ENCODE results near the gene SNRNP70.
A peak's percentile ranks its signal among the peaks of the same experiment; 100 is the strongest.
"Not testable (repeated sequence)": the region's sequence is repeated elsewhere in the genome, so short reads cannot be mapped to it uniquely, and the experiment has no call there.

Gene SNRNP70

DNA sequence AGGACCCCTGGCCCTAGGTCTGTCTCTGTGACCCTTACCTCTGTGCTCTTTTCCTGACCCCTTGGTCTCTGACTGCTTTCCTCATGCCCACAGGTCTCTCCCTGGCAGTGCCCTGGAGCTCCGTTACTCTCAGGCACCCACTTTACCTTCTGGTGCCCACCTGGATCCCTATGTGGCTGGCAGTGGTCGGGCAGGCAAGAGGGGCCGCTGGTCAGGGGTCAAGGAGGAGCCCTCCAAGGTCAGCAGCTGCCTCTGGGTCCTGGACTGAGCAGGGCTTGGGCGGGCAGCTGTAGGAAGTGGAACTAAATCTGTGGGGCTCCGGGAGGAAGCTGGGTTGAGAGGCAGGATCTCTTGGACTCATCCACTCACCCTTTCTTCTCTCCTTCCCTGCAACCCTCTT is 50.4 kb downstream of the SNRNP70 start:
- Histone ChIP-seq H3K79me2 (ENCODE audit: control insufficient read depth, insufficient read depth, low read length, unreplicated experiment) (no peaks in the 10 kb centered on the region), H3K36me3 (ENCODE audit: insufficient read depth, low read length) (no peaks in the 10 kb centered on the region), H3K4me1 (ENCODE audit: control insufficient read depth, insufficient read depth, low read length, unreplicated experiment) (no peaks in the 10 kb centered on the region), H3K27me3 (ENCODE audit: insufficient read depth, low read length) (no peaks in the 10 kb centered on the region), H2AFZ (ENCODE audit: low read length, unreplicated experiment) (no peak overlapping the region), H3K4me3 (ENCODE audit: low read depth, low read length) (no peak overlapping the region), H3K27ac (ENCODE audit: low read depth, low read length) (no peak overlapping the region)

GRCh38 chr19:49136771-49137171 is 51.5 kb downstream of the SNRNP70 start:
- Histone ChIP-seq H3K36me3 (ENCODE audit: insufficient read depth, low read length) (no peaks in the 10 kb centered on the region), H3K4me1 (ENCODE audit: control insufficient read depth, insufficient read depth, low read length, unreplicated experiment) (no peaks in the 10 kb centered on the region), H3K27me3 (ENCODE audit: insufficient read depth, low read length) (no peaks in the 10 kb centered on the region), H3K27ac (ENCODE audit: low read depth, low read length) (no peak overlapping the region), H3K4me3 (ENCODE audit: low read depth, low read length) (no peak overlapping the region), H3K79me2 (ENCODE audit: control insufficient read depth, insufficient read depth, low read length, unreplicated experiment) (no peaks in the 10 kb centered on the region), H2AFZ (ENCODE audit: low read length, unreplicated experiment) (no peak overlapping the region)

DNA sequence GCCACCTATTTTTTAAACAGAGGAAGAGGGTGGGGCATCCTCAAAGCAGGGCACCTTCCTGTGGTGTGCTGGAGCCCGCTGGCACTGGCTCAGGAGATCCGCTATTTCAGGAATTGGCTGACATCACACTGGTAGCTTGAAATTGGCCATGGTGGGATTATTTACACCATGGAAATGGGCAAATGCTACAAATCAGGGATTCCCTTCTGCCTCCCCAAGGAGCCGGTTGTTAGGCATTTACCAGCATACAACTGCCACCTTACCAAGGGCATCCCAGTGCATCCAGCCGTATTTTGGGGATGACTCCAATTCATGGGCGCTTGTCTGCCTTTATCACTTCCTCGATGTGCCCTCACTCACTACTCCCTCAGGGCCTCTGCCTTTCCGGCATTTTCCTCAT is 55.7 kb downstream of the SNRNP70 start:
- no peak overlapping the region for H3K4me3 ChIP-seq (ENCODE audit: low read depth, low read length)
- no peak overlapping the region for H2AFZ ChIP-seq (ENCODE audit: low read length, unreplicated experiment)
- no peak overlapping the region for H3K27ac ChIP-seq (ENCODE audit: low read depth, low read length)
- no peaks in the 10 kb centered on the region for H3K4me1 ChIP-seq (ENCODE audit: control insufficient read depth, insufficient read depth, low read length, unreplicated experiment)
- no peaks in the 10 kb centered on the region for H3K36me3 ChIP-seq (ENCODE audit: insufficient read depth, low read length)
- H3K79me2 ChIP-seq (ENCODE audit: control insufficient read depth, insufficient read depth, low read length, unreplicated experiment) = no peaks in the 10 kb centered on the region
- no peaks in the 10 kb centered on the region for H3K27me3 ChIP-seq (ENCODE audit: insufficient read depth, low read length)

DNA sequence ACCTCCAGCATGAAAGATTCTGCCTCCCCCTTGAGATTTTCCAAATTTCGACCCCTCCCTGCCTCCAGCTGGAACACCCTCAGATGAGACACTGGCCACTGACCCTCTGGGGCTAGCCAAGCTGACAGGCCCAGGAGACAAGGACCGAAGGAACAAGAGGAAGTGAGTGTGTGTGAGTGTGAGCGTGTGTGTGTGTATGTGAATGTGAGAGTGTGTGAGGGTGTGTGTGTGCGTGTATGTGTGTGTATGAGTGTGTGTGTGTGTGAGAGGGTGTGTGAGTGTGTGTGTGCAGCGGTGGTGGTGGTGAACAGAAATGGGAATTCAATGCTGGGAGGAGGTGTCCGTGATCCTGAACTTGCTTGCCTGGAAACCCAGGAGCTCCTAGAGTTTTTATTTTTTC is 56.1 kb downstream of the SNRNP70 start:
- Histone ChIP-seq H3K4me1 (ENCODE audit: control insufficient read depth, insufficient read depth, low read length, unreplicated experiment) (no peaks in the 10 kb centered on the region), H2AFZ (ENCODE audit: low read length, unreplicated experiment) (no peak overlapping the region), H3K79me2 (ENCODE audit: control insufficient read depth, insufficient read depth, low read length, unreplicated experiment) (no peaks in the 10 kb centered on the region), H3K36me3 (ENCODE audit: insufficient read depth, low read length) (no peaks in the 10 kb centered on the region), H3K27ac (ENCODE audit: low read depth, low read length) (no peak overlapping the region), H3K27me3 (ENCODE audit: insufficient read depth, low read length) (no peaks in the 10 kb centered on the region), H3K4me3 (ENCODE audit: low read depth, low read length) (no peak overlapping the region)

GRCh38 chr19:49142866-49143335 is 57.6 kb downstream of the SNRNP70 start:
- no peak overlapping the region for H2AFZ ChIP-seq (ENCODE audit: low read length, unreplicated experiment)
- H3K79me2 ChIP-seq (ENCODE audit: control insufficient read depth, insufficient read depth, low read length, unreplicated experiment) = no peaks in the 10 kb centered on the region
- H3K4me1 ChIP-seq (ENCODE audit: control insufficient read depth, insufficient read depth, low read length, unreplicated experiment) = no peaks in the 10 kb centered on the region
- no peaks in the 10 kb centered on the region for H3K36me3 ChIP-seq (ENCODE audit: insufficient read depth, low read length)
- H3K27ac ChIP-seq (ENCODE audit: low read depth, low read length) = no peak overlapping the region
- H3K27me3 ChIP-seq (ENCODE audit: insufficient read depth, low read length) = no peaks in the 10 kb centered on the region
- H3K4me3 ChIP-seq (ENCODE audit: low read depth, low read length) = peak overlapping the region; percentile 90

DNA sequence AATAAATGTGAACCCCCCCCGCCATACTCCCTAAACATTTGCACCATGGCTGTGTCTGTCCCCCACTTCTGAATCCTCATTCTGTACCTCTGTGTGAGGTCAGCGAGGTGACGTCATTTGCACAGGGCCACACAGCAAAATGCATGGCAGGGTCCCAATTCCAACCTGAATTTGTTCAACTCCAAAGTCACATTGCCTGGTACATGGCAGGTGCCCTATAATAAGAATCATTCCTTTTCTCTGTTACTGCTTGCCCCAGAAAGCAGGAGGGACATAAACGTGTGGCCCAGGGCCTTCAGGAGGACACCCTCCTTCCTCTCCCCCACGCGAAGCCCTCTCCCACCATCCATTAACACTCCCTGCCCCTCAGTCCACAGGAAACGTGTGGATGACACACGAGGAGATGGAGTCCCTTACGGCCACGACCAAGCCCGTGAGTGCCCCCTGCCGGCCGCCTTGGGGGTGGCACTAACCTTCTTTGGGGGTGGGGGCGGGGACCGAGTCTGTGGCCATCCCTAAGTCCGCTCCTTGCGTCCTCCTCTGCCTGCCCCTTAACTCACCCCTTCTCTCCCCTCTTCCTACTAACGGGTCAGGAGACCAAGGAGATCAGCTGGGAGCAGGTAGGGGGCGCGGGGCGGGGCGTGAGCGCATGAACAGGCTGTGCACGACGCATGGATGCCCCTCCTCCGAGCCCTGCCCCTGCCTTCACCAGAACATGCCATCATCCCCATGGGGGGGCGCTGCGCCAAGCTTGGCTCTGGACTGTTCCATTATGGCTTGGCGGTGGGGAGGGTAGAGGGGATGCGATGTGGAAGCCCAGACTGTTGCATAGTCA is 60.5 kb downstream of the SNRNP70 start:
- Histone ChIP-seq H3K79me2 (ENCODE audit: control insufficient read depth, insufficient read depth, low read length, unreplicated experiment) (no peaks in the 10 kb centered on the region), H3K27me3 (ENCODE audit: insufficient read depth, low read length) (no peaks in the 10 kb centered on the region), H3K36me3 (ENCODE audit: insufficient read depth, low read length) (no peaks in the 10 kb centered on the region), H2AFZ (ENCODE audit: low read length, unreplicated experiment) (no peak overlapping the region), H3K27ac (ENCODE audit: low read depth, low read length) (no peak overlapping the region), H3K4me1 (ENCODE audit: control insufficient read depth, insufficient read depth, low read length, unreplicated experiment) (no peaks in the 10 kb centered on the region), H3K4me3 (ENCODE audit: low read depth, low read length) (peak overlapping the region; percentile 68)

DNA sequence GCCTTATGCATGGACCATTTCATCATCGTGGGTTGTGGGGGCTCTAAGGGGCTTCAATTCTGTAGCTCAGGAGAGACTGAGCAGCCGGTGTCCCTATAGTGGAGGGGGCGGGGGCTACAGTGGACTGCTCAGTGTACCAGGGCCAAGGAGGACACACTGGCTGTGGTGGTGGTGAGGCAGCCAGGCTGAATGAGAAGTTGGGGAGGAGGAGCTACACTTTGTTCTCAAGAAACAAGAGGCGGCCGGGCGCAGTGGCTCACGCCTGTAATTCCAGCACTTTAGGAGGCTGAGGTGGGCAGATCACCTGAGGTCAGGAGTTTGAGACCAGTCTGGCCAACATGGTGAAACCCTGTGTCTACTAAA is 61.1 kb downstream of the SNRNP70 start:
- not testable (repeated sequence) for H3K36me3 ChIP-seq (ENCODE audit: insufficient read depth, low read length); H3K79me2 ChIP-seq (ENCODE audit: control insufficient read depth, insufficient read depth, low read length, unreplicated experiment); H3K27ac ChIP-seq (ENCODE audit: low read depth, low read length); H3K27me3 ChIP-seq (ENCODE audit: insufficient read depth, low read length); H2AFZ ChIP-seq (ENCODE audit: low read length, unreplicated experiment); H3K4me1 ChIP-seq (ENCODE audit: control insufficient read depth, insufficient read depth, low read length, unreplicated experiment)
- peak overlapping the region; percentile 68 for H3K4me3 ChIP-seq (ENCODE audit: low read depth, low read length)

- Histone ChIP-seq H3K4me3 (ENCODE audit: low read depth, low read length) (no peak overlapping the region), H3K27me3 (ENCODE audit: insufficient read depth, low read length) (no peaks in the 10 kb centered on the region), H3K79me2 (ENCODE audit: control insufficient read depth, insufficient read depth, low read length, unreplicated experiment) (no peaks in the 10 kb centered on the region), H3K4me1 (ENCODE audit: control insufficient read depth, insufficient read depth, low read length, unreplicated experiment) (no peaks in the 10 kb centered on the region), H2AFZ (ENCODE audit: low read length, unreplicated experiment) (no peak overlapping the region), H3K36me3 (ENCODE audit: insufficient read depth, low read length) (no peaks in the 10 kb centered on the region), H3K27ac (ENCODE audit: low read depth, low read length) (no peak overlapping the region)
These were observed 62.9 kb downstream of the SNRNP70 start for GRCh38 chr19:49148044-49148682.

- H3K27me3 ChIP-seq (ENCODE audit: insufficient read depth, low read length) = no peaks in the 10 kb centered on the region
- no peak overlapping the region for H3K27ac ChIP-seq (ENCODE audit: low read depth, low read length)
- no peaks in the 10 kb centered on the region for H3K4me1 ChIP-seq (ENCODE audit: control insufficient read depth, insufficient read depth, low read length, unreplicated experiment)
- no peaks in the 10 kb centered on the region for H3K36me3 ChIP-seq (ENCODE audit: insufficient read depth, low read length)
- H3K79me2 ChIP-seq (ENCODE audit: control insufficient read depth, insufficient read depth, low read length, unreplicated experiment) = no peaks in the 10 kb centered on the region
- peak overlapping the region; percentile 80 for H2AFZ ChIP-seq (ENCODE audit: low read length, unreplicated experiment)
- peak overlapping the region; percentile 89 for H3K4me3 ChIP-seq (ENCODE audit: low read depth, low read length)
These were observed 63.8 kb downstream of the SNRNP70 start for GRCh38 chr19:49148784-49149651.

GRCh38 chr19:49149652-49150105 is 64.4 kb downstream of the SNRNP70 start:
- H3K4me1 ChIP-seq (ENCODE audit: control insufficient read depth, insufficient read depth, low read length, unreplicated experiment) = no peaks in the 10 kb centered on the region
- H3K27me3 ChIP-seq (ENCODE audit: insufficient read depth, low read length) = no peaks in the 10 kb centered on the region
- H3K79me2 ChIP-seq (ENCODE audit: control insufficient read depth, insufficient read depth, low read length, unreplicated experiment) = no peaks in the 10 kb centered on the region
- H3K4me3 ChIP-seq (ENCODE audit: low read depth, low read length) = peak overlapping the region; percentile 89
- no peak overlapping the region for H3K27ac ChIP-seq (ENCODE audit: low read depth, low read length)
- no peaks in the 10 kb centered on the region for H3K36me3 ChIP-seq (ENCODE audit: insufficient read depth, low read length)
- peak overlapping the region; percentile 80 for H2AFZ ChIP-seq (ENCODE audit: low read length, unreplicated experiment)
